Ascending aorta (tissue), 2 donors: ENCODE results near the gene CEP57L1. TPM values are rescaled to one million over a fixed set of nuclear protein-coding genes. Genes with fewer than 3 reads are reported as not detected.
"Not testable (repeated sequence)": the region's sequence is repeated elsewhere in the genome, so short reads cannot be mapped to it uniquely, and the experiment has no call there.

Experiments
- DNase-seq, 2 donors: peaks; one replicate each; pipeline ENCODE4 v3.0.0-alpha.2; 2019; ENCODE audit warnings: low spot score in 2 of 2
- H3K27ac ChIP-seq, 2 donors: fragments of 200-600 bp; sonication (generic); one replicate each; pipeline ENCODE4 v1.5.1; 2016 to 2017; ENCODE audit warnings: mild to moderate bottlenecking in 1 of 2
- H3K27me3 ChIP-seq: fragments of 200-600 bp; sonication (generic); one replicate; pipeline ENCODE4 v1.5.1; 2017
- H3K36me3 ChIP-seq, 2 donors: fragments of 200-600 bp; sonication (generic); one replicate each; pipeline ENCODE4 v1.5.1; 2016
- H3K4me1 ChIP-seq, 2 donors: fragments of 200-600 bp; sonication (generic); one replicate each; pipeline ENCODE4 v1.5.1; 2016 to 2017; ENCODE audit warnings: mild to moderate bottlenecking in 1 of 2
- H3K4me3 ChIP-seq, 2 donors: fragments of 200-600 bp; sonication (generic); one replicate each; pipeline ENCODE4 v1.5.1; 2016 to 2017; ENCODE audit warnings: mild to moderate bottlenecking in 1 of 2
- H3K9me3 ChIP-seq, 2 donors: fragments of 200-600 bp; sonication (generic); one replicate each; pipeline ENCODE4 v1.5.1; 2016
- CTCF ChIP-seq, 3 experiments: fragments of 200-600 bp in 2 of 3; fragments of 450-650 bp in 1 of 3; sonication (generic) in 2 of 3; IDR thresholded peaks; one replicate each; pipeline ENCODE4 v1.5.1; 2016 to 2019; ENCODE audit warnings: antibody characterized with exemption in 3 of 3, mild to moderate bottlenecking in 1 of 3, moderate library complexity in 1 of 3
- intact Hi-C: fragments of 100-400 bp; cut with DNase I; formaldehyde crosslinking; loops from one replicate; pipeline ENCODE4 v1.15.1; 2023
- total RNA-seq: library from RNA; depleted of rRNA; stranded (reverse); fragments of >200 nt; gene quantifications from one replicate; pipeline ENCODE4 v1.1.0, GENCODE V29; 2016

The CEP57L1 gene
- total RNA-seq, 1 donor from 2014 or later: 1.1 TPM

DNA sequence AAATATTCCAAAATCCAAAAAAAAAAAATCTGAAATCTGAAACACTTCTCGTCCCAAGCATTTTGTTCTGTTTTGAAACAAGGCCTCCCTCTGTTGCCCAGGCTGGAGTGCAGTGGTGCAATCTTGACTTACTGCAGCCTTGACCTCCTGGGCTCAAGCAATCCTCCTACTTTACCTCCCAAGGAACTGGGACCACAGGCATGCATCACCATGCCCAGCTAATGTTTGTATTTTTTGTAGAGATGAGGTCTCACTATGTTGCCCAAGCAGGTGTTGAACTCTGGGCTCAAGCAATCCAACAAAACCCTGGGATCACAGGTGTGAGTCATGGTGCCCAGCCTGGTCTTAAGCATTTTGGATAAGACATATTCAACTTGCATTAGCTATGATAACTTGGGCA, 14.3 kb upstream of the CEP57L1 start:
- Histone ChIP-seq H3K9me3 (no peaks in the 10 kb centered on the region), H3K27ac (peak overlapping the region; percentile 46 to 82), H3K27me3 (no peaks in the 10 kb centered on the region), H3K4me1 (peaks cover 12 to 33% of the 10 kb centered on the region in 2 donors), H3K36me3 (no peaks in the 10 kb centered on the region), H3K4me3 (no peak overlapping the region)
- no peak for DNase-seq
- TF ChIP-seq CTCF (IDR thresholded peaks at IDR 0.05): no peak
- intact Hi-C loops: loop anchor here (2.0 to 5.0 kb wide), 2 partner anchors 14 to 524 kb away; partner anchors contain the start of genes CEP57L1 and SESN1

GRCh38 chr6:109081516-109082187, 13.7 kb upstream of the CEP57L1 start:
- no peak for TF ChIP-seq CTCF (IDR thresholded peaks at IDR 0.05)
- peak overlapping the region; percentile 47 to 82 for H3K27ac ChIP-seq
- H3K36me3 ChIP-seq: no peaks in the 10 kb centered on the region
- intact Hi-C loops: loop anchor here (2.0 to 5.0 kb wide), 3 partner anchors 13 to 524 kb away; partner anchors contain the start of genes CEP57L1 and SESN1
- H3K9me3 ChIP-seq: no peaks in the 10 kb centered on the region
- DNase-seq: no peak
- H3K27me3 ChIP-seq: no peaks in the 10 kb centered on the region
- H3K4me1 ChIP-seq: peaks cover 12 to 33% of the 10 kb centered on the region in 2 donors
- no peak overlapping the region for H3K4me3 ChIP-seq

- no peaks in the 10 kb centered on the region for H3K9me3 ChIP-seq
- intact Hi-C loops: loop anchor here (2.0 to 5.0 kb wide), 2 partner anchors 71 to 525 kb away; no protein-coding TSS in a partner anchor
- no peak for DNase-seq
- H3K27me3 ChIP-seq: no peaks in the 10 kb centered on the region
- H3K36me3 ChIP-seq: no peaks in the 10 kb centered on the region
- peaks cover 12 to 33% of the 10 kb centered on the region in 2 donors for H3K4me1 ChIP-seq
- H3K27ac ChIP-seq: peak overlapping the region; percentile 47 to 82
- peak in 1 of 3 experiments; percentile 19 for TF ChIP-seq CTCF (IDR thresholded peaks at IDR 0.05)
- H3K4me3 ChIP-seq: no peak overlapping the region
These were observed 13.1 kb upstream of the CEP57L1 start for GRCh38 chr6:109082188-109082577.

DNA sequence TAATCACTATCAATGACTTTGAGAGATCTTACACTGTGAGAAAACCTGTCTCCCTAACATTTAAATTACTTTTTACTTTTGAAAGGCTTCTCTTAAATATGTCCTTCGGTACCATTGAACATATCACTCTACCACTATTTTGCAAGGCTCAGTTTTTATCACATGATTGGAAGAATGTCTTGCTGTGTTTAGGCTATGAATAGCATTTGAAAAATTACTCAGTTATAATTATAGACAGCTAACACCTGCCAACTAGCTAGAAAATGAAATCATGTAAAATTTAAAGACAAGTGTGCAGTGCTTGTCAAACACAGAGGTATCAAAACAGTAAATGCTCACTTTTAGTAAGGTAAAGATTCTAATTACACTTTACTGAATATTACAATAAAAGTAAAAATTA, 11.7 kb upstream of the CEP57L1 start:
- Histone ChIP-seq H3K27me3 (no peaks in the 10 kb centered on the region), H3K36me3 (no peaks in the 10 kb centered on the region), H3K9me3 (no peaks in the 10 kb centered on the region), H3K4me1 (peaks cover 12 to 33% of the 10 kb centered on the region in 2 donors), H3K4me3 (peak overlapping the region in 1 of 2 donors; percentile 14), H3K27ac (peak overlapping the region in 1 of 2 donors; percentile 6)
- intact Hi-C loops: loop anchor here (2.0 to 5.0 kb wide), 2 partner anchors 73 to 526 kb away; no protein-coding TSS in a partner anchor
- no peak for TF ChIP-seq CTCF (IDR thresholded peaks at IDR 0.05)
- no peak for DNase-seq

- H3K4me1 ChIP-seq: peaks cover 12 to 30% of the 10 kb centered on the region in 2 donors
- intact Hi-C loops: loop anchor here (5.0 kb wide), 1 partner anchor 527 kb away; no protein-coding TSS in a partner anchor
These were observed 11.2 kb upstream of the CEP57L1 start for GRCh38 chr6:109084146-109084545.

DNA sequence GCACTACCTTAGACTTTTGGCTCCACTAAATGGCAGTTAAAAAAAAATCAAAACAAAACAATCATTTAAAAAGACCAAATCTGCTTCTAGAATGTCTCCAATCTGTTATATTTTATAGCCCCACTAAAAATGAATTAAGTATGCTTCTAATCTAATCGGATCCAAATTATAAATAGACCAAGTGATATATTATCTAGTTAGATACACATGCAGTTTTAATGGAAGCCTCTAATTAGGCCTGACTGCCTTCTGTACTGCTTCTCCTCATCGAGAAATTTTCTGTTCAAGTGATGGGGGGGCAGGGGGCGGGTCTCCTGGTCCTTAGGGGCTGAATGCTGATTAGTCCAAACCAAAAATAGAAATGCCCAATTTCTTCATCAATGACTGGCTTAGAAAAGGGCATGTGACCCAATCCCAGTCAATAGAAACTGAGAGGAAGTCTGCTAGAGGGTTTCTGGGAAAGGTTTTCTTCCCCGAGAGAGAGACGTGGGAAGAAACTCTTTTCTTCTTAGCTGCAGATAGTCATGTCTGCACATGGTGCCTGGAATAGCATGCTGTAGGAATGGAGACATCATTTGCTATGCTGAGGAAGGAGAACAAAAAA, 7.5 kb upstream of the CEP57L1 start:
- no peak for DNase-seq
- no peak for TF ChIP-seq CTCF (IDR thresholded peaks at IDR 0.05)
- Histone ChIP-seq H3K27ac (peak overlapping the region; percentile 11 to 48), H3K4me3 (peak overlapping the region in 1 of 2 donors; percentile 6), H3K36me3 (no peaks in the 10 kb centered on the region), H3K9me3 (no peaks in the 10 kb centered on the region), H3K4me1 (peaks cover 2 to 11% of the 10 kb centered on the region in 2 donors), H3K27me3 (no peaks in the 10 kb centered on the region)
- intact Hi-C loops: no loop called here

More at GRCh38 chr6:109084146-109084545, 11.2 kb upstream of the CEP57L1 start:
- H3K4me3 ChIP-seq, H3K27me3 ChIP-seq, H3K9me3 ChIP-seq, DNase-seq, H3K36me3 ChIP-seq: not testable (repeated sequence)
- H3K27ac ChIP-seq: peak overlapping the region; percentile 6 to 22
